Head of caudate nucleus (tissue), 42 donors: ENCODE measurements around the gene CYB561.
"Not testable (repeated sequence)": the region's sequence is repeated elsewhere in the genome, so short reads cannot be mapped to it uniquely, and the experiment has no call there.

ENCODE experiments used
- DNase-seq, 42 donors: peaks; one replicate each; pipeline versions ENCODE4 v3.0.0 to v3.0.0-alpha.2; 2020 to 2021; ENCODE audit warnings: mixed read lengths in 7 of 42
- intact Hi-C: fragments of 100-400 bp; cut with DNase I; formaldehyde crosslinking; loops from one replicate; pipeline ENCODE4 v1.15.0; 2022

CYB561 gene

GRCh38 chr17:63454357-63454756 lies 8.3 kb upstream of the CYB561 start:
- DNase-seq, intact Hi-C loops: not testable (repeated sequence)

DNA sequence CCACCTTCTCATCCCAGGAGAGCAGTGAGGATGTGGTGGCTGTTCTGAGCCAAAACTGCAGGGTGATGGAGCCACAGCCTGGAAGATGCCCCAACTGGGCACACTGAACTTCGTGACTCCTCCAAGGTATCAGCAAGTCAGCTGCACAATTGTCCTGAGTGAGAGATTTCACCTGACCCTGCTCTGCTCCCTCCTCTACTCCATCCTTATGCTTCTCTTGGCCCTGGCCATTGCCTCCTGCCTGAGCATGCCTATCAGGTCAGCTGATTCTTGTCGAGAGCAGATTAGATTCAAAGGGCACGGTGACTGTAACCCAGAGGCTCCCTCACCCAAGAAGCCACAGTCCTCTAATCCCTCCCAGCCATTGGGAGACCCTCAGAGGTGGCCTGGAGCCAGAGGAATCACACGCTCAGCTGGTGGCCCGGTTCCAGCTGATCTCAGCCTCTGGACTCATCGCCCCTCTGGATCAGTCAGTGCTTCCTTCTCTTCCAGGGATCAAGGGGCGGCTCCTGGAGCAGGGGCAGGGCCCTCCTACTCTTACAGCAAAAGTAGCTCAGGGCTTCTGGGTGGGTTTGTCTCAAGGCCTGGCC lies 7.0 kb upstream of the CYB561 start:
- intact Hi-C loops: no loop called here
- no peak for DNase-seq

DNA sequence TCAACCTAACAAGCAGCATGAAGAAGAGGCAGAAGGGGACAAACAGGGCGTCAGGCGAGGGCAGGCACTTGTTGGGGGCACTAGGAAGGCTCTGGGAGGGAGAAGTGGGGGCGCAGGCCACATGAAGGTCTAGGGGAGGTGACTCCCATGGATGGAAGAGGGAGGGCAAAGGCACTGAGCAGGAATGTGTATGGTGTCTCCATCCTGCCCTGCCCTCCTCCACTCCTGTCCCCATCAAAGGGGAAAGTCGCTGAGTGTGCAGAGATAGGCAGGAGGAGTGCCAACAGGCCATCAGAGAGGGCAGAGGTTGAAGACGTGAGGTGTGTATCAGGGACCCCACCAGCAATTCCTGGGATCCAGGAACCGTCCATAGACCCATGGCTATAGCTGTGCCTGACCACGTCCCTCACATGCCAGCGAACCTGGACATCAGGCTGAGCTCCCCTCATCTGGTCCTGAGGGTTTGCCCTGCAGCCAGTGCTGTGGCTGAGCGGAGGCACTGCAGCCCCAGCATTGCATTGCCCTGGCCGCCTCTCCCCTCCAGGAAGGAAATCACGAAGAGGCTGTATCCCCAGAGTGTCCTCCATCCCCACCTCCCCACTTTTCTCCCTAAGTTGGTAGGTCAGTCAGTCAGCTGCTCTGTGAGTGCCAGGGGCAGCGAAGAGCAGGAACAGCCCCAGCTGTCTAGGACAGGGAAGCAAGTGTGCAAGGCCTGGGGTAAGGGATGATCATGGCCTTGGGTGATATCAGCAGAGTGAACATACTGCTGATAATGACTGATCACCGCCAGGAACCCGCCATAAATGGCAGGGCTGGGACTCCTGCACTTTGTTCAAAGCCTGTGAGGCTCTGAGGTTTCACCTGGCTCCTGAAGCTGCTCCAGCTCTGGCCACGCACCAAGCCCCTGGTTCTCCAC lies 6.2 kb upstream of the CYB561 start:
- intact Hi-C loops: no loop called here
- DNase-seq: no peak

DNA sequence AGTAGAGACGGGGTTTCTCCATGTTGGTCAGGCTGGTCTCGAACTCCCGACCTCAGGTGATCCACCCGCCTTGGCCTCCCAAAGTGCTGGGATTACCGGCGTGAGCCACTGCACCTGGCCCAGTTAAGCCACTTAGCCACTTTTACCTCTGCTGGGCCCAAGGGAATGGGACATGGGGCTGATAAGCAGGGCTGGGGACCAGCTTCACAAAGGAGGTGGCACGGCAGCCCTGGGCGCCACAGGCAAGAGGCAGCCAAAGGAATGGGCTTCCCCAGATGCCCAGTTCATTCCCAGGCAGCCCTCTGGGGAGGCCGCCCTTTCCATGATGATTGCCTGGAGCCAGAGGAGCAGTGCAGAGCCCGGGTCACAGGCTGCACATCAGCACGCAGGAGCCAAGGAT lies 5.0 kb upstream of the CYB561 start:
- intact Hi-C loops: no loop called here
- no peak for DNase-seq

DNA sequence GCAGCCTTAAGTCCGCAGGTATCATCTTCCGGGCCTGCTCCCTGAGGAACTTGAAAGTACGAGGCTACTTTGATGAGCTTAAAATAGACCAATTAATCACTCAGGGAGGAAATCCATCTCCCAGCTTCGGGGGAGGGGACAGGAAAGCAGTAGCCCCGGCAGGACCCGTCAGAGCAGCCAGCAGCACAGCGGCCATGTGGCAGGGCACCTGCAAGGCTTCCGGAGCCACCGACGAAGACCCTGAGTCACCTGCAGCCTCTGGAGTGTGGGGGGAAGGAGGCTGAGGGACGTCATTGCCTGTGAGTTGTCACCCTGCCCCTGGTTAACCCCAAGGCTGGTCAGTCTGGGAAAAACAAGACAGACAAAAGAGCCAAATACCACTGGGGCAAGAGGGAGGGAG lies 4.4 kb upstream of the CYB561 start:
- intact Hi-C loops: no loop called here

DNA sequence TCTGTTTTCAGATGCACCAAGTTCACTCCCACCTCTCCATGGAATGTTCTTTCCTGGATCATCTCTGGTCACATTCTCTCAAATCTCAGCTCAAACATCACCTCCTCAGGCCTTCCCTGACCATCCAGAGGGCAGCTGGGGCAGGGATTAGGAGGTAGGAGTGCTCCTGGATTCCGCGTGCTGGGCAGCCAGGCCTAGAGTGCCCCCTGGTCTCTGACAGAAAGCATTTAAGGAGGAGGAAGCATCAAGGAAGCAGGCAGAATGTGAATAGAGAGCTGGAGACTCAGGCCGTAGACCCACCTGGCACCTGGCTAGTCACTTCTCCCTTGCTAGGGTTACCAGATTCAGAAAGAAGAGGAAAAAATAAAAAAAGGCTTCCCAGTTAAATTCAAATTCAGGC lies 2.5 kb upstream of the CYB561 start:
- intact Hi-C loops: loop anchor here (10.0 kb wide), 1 partner anchor 76 kb away; the partner anchor contains the start of gene KCNH6
- no peak for DNase-seq

More for the DNA sequence above, 4.4 kb upstream of the CYB561 start:
- DNase-seq: no peak

DNA sequence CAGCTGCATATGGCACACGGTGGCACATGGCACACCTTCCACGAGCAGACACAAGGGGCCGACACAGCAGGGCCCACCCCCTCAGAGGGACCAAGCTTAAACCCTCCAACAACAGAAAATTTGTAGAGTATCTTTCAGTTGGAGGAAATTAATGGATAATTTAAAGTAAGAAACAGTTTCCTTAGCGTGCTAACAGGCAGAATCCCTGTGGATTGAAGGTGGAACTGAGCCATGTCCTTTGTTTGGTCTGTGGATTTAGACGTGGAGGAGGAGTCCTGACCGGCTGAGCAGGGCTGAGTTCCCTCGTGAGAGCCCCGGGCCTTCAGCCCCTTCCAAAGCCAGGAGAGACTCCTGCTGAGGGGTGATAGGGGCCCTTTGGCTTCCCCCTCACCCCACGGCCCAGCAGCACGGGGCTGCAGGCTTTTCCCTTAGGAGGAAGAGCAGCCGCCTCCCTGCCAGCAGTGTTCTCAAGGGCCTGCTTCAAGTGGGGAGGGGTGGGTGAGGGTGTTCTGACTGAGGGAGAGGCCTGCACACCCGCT lies 1.4 kb upstream of the CYB561 start:
- DNase-seq: no peak
- intact Hi-C loops: loop anchor here (10.0 kb wide), 1 partner anchor 77 kb away; the partner anchor contains the start of gene KCNH6

- intact Hi-C loops: loop anchor here (10.0 kb wide), 1 partner anchor 78 kb away; the partner anchor contains the start of gene KCNH6
- DNase-seq: peak in 15 of 42 donors; percentile 38 to 70 (median 53)
Observed at GRCh38 chr17:63446753-63447470, 806 bp upstream of the CYB561 start.

GRCh38 chr17:63445571-63445953 lies 544 bp downstream of the CYB561 start:
- peak in 3 of 42 donors; percentile 22 to 56 (median 44) for DNase-seq
- intact Hi-C loops: loop anchor here (10.0 kb wide), 1 partner anchor 79 kb away; the partner anchor contains the start of gene KCNH6

- intact Hi-C loops: loop anchor here (10.0 kb wide), 1 partner anchor 80 kb away; the partner anchor contains the start of gene KCNH6
- peak in 10 of 42 donors; percentile 31 to 80 (median 52) for DNase-seq
Observed at GRCh38 chr17:63445065-63445464, 1.0 kb downstream of the CYB561 start.

DNA sequence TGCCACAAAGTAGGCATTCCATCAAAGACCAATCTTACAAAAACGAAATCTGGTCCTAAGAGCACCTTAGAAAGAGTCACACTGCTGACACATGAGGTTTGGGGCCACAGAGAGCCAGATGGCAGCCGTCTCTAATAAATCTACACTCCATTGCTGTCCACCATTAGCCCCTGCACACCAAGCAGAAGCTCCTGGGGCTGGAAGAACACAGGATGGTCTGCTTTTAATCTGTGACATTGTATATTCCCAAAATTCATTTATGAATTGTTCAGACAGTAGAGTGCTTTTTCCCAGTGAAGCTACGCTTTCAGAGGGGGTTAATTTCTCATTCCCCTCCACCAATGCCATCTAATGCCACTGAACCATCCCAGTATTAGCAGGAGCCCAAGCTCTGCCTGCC lies 1.6 kb downstream of the CYB561 start:
- intact Hi-C loops: loop anchor here (5.0 to 10.0 kb wide), 2 partner anchors 33 to 80 kb away; partner anchors contain the start of genes ACE and KCNH6
- no peak for DNase-seq

DNA sequence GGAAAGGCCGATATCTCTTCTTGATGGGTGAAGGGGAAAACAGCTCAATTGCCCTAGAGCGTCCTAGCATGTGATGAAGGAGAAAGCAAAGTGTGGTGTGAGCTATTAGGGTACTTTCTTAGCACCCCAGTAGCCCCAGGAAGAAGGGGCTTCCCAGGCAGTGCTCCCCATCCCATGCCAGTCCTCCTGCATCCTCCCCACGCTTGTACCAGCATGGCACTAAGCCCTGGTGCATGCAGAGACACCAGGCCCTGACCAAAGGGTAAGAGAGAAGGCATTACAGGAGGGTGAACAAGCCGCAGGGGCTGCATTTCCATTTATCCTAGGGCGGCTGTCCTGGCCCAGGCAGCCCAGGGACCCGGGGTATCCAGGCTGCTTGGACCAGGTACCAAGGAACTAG lies 3.1 kb downstream of the CYB561 start:
- DNase-seq: no peak
- intact Hi-C loops: loop anchor here (5.0 to 10.0 kb wide), 2 partner anchors 34 to 82 kb away; partner anchors contain the start of genes ACE and KCNH6

GRCh38 chr17:63442549-63443035 lies 3.5 kb downstream of the CYB561 start:
- DNase-seq: peak in 3 of 42 donors; percentile 44 to 63 (median 52)
- intact Hi-C loops: loop anchor here (5.0 to 10.0 kb wide), 2 partner anchors 35 to 82 kb away; partner anchors contain the start of genes ACE and KCNH6

GRCh38 chr17:63442074-63442473 lies 4.0 kb downstream of the CYB561 start:
- intact Hi-C loops: loop anchor here (5.0 to 10.0 kb wide), 2 partner anchors 35 to 83 kb away; partner anchors contain the start of genes ACE and KCNH6
- DNase-seq: no peak

DNA sequence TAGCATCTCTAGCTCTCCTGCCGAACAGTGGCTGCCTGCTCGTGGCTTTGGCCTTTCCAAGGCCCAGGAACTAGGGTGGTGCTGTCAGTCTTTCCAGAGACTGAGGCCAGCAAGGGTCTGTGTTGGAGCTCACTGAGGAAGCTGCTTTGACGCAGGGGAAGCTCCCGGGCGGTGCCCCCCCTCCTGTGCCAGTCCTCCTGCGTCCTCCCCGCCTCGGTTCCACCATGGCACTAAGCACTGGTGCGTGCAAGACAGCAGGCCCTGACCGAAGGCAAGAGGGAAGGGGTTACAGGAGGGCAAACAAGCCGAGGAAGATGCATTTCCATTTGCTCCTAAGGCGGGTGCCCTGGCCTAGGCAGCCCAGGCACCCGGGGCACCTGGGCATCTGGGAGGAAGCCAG lies 4.5 kb downstream of the CYB561 start:
- intact Hi-C loops: loop anchor here (5.0 to 10.0 kb wide), 2 partner anchors 36 to 83 kb away; partner anchors contain the start of genes ACE and KCNH6
- no peak for DNase-seq

- intact Hi-C loops: loop anchor here (5.0 to 10.0 kb wide), 2 partner anchors 36 to 84 kb away; partner anchors contain the start of genes ACE and KCNH6
- DNase-seq: no peak
Observed at GRCh38 chr17:63440770-63441335, 5.3 kb downstream of the CYB561 start.

DNA sequence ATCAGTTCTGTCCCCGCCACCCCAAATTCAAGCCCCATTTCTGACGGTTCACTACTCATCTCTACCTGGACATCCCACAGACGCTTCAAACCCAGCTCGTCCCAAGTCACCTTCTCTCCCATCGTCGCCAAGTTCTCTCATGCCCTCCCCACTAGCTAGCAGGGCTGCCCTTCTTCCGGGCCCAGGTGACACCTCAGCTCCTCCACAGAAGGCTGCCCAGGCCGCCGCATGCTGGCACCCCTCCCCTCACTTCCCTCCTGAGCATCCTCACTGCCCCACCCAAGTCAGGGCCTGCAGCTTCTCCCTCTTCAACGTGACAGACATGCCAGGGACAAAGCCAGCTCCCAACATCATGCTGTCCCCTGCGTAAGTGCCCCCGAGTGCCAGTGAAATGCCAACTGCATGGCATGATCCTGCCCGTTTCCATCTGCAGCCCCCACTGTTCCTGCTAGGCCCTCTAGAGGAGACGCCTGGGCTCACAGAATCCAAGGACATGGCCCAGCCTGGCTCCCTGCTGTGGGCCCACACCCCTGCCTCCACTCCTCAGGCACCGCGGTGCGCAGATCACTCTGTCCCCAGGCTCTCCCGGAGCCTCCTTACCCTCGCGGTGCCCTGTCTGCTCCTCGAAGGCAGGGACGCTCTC lies 5.9 kb downstream of the CYB561 start:
- intact Hi-C loops: loop anchor here (5.0 to 10.0 kb wide), 2 partner anchors 37 to 85 kb away; partner anchors contain the start of genes ACE and KCNH6

More for the DNA sequence above, 5.9 kb downstream of the CYB561 start:
- DNase-seq: no peak
